CD14-positive monocyte (primary cell): ENCODE measurements around the gene CEBPG. TPM values are rescaled to one million over a fixed set of nuclear protein-coding genes. Genes with fewer than 3 reads are reported as not detected.
A peak's percentile ranks its signal among the peaks of the same experiment; 100 is the strongest.

Source experiments
- DNase-seq, 3 donors: peaks; one replicate each; pipeline ENCODE4 v3.0.0-alpha.2; 2011 to 2022
- H2AFZ ChIP-seq: 2 replicates; pipeline ENCODE4 v1.6.0; 2012; ENCODE audit warnings: mild to moderate bottlenecking, low read depth, low read length, inconsistent platforms; ENCODE audit not compliant: insufficient read depth, poor library complexity, severe bottlenecking
- H3K27ac ChIP-seq, 2 donors: 1 replicate in 1 of 2; 2 replicates in 1 of 2; pipeline ENCODE4 v1.5.1; 2012 to 2013; ENCODE audit warnings: low read length in 2 of 2, control low read depth in 1 of 2, inconsistent platforms in 1 of 2, low read depth in 1 of 2, mild to moderate bottlenecking in 1 of 2
- H3K27me3 ChIP-seq, 2 donors: one replicate each; pipeline versions ENCODE4 v1.6.0 to v1.6.1; 2011 to 2013; ENCODE audit warnings: low read length in 2 of 2; ENCODE audit not compliant: control insufficient read depth in 2 of 2, insufficient read depth in 2 of 2
- H3K36me3 ChIP-seq, 2 donors: replicated peaks in 1 of 2; 1 replicate in 1 of 2; 2 replicates in 1 of 2; pipeline versions ENCODE4 v1.5.1 to v1.6.1; 2012 to 2013; ENCODE audit warnings: low read length in 2 of 2, control low read depth in 1 of 2, inconsistent platforms in 1 of 2, mild to moderate bottlenecking in 1 of 2; ENCODE audit not compliant: insufficient read depth in 2 of 2, control insufficient read depth in 1 of 2
- H3K4me1 ChIP-seq, 2 donors: 1 replicate in 1 of 2; 2 replicates in 1 of 2; pipeline versions ENCODE4 v1.5.1 to v1.6.1; 2012 to 2013; ENCODE audit warnings: low read length in 2 of 2, control low read depth in 1 of 2, inconsistent platforms in 1 of 2, mild to moderate bottlenecking in 1 of 2, moderate library complexity in 1 of 2; ENCODE audit not compliant: insufficient read depth in 2 of 2, control insufficient read depth in 1 of 2
- H3K4me2 ChIP-seq: replicated peaks from 2 replicates; pipeline ENCODE3; 2012; ENCODE audit warnings: low read length, moderate library complexity, mild to moderate bottlenecking; ENCODE audit not compliant: poor library complexity, severe bottlenecking; ENCODE audit errors: extremely low read depth
- H3K4me3 ChIP-seq, 3 experiments: fragments of 200-600 bp in 1 of 3; sonication (generic) in 1 of 3; replicated peaks in 1 of 3; 1 replicate in 2 of 3; 2 replicates in 1 of 3; pipeline ENCODE4 v1.5.1; 2011 to 2013; ENCODE audit warnings: low read length in 3 of 3, mild to moderate bottlenecking in 3 of 3, control low read depth in 2 of 3, low read depth in 2 of 3, inconsistent platforms in 1 of 3, moderate library complexity in 1 of 3
- H3K79me2 ChIP-seq: 2 replicates; pipeline ENCODE4 v1.6.0; 2012; ENCODE audit warnings: mild to moderate bottlenecking, control low read depth, inconsistent platforms, low read length, moderate library complexity; ENCODE audit not compliant: insufficient read depth
- H3K9ac ChIP-seq: 2 replicates; pipeline ENCODE4 v1.6.0; 2017; ENCODE audit warnings: low read length, mild to moderate bottlenecking; ENCODE audit not compliant: insufficient read depth, poor library complexity, severe bottlenecking
- H3K9me3 ChIP-seq, 2 donors: replicated peaks in 1 of 2; 1 replicate in 1 of 2; 2 replicates in 1 of 2; pipeline versions ENCODE4 v1.5.1 to v1.6.1; 2012 to 2013; ENCODE audit warnings: low read length in 2 of 2, control low read depth in 1 of 2; ENCODE audit not compliant: control insufficient read depth in 1 of 2, insufficient read depth in 1 of 2
- H4K20me1 ChIP-seq: 2 replicates; pipeline ENCODE4 v1.6.0; 2012; ENCODE audit warnings: mild to moderate bottlenecking, low read length, control low read depth, moderate library complexity; ENCODE audit not compliant: insufficient read depth
- H3K27ac Mint-ChIP-seq, 7 donors: one replicate each; pipeline ENCODE4 v1.8.0; 2020; ENCODE audit warnings: mild to moderate bottlenecking in 7 of 7, mixed read lengths in 7 of 7, moderate library complexity in 6 of 7, inconsistent platforms in 2 of 7
- H3K27me3 Mint-ChIP-seq, 3 donors: one replicate each; pipeline ENCODE4 v1.8.0; 2021 to 2022; ENCODE audit warnings: low read depth in 3 of 3, mild to moderate bottlenecking in 3 of 3, mixed read lengths in 3 of 3, moderate library complexity in 3 of 3, inconsistent platforms in 1 of 3
- H3K36me3 Mint-ChIP-seq, 2 donors: one replicate each; pipeline ENCODE4 v1.8.0; 2020; ENCODE audit warnings: mixed read lengths in 2 of 2, inconsistent platforms in 1 of 2, mild to moderate bottlenecking in 1 of 2
- H3K4me1 Mint-ChIP-seq: one replicate; pipeline ENCODE4 v1.8.0; 2020; ENCODE audit warnings: mild to moderate bottlenecking, mixed read lengths
- H3K4me3 Mint-ChIP-seq, 2 donors: one replicate each; pipeline ENCODE4 v1.8.0; 2020; ENCODE audit warnings: mild to moderate bottlenecking in 2 of 2, mixed read lengths in 2 of 2, moderate library complexity in 1 of 2
- H3K9me3 Mint-ChIP-seq, 7 donors: one replicate each; pipeline ENCODE4 v1.8.0; 2020 to 2022; ENCODE audit warnings: mixed read lengths in 7 of 7, mild to moderate bottlenecking in 6 of 7, moderate library complexity in 6 of 7, inconsistent platforms in 2 of 7
- WGBS: methylation state at CpG from one replicate; pipeline ENCODE4 v1.1.5; 2013; ENCODE audit warnings: missing lambda C conversion rate; ENCODE audit not compliant: insufficient coverage; 5-methylcytosine and 5-hydroxymethylcytosine counted together
- intact Hi-C, 2 donors: fragments of 100-400 bp; cut with micrococcal nuclease; formaldehyde crosslinking; loops; one replicate each; pipeline versions ENCODE4 v1.15.0 to v1.15.1; 2023
- polyA plus RNA-seq, 3 donors: library from polyadenylated mRNA; depleted of rRNA in 1 of 3; unstranded in 2 of 3; stranded (reverse) in 1 of 3; fragments of 300-500 nt in 2 of 3; fragments of >200 nt in 1 of 3; fragmentation: Illumina TruSeq in 2 of 3; gene quantifications; 1 replicate in 2 of 3; 2 replicates in 1 of 3; pipeline ENCODE4 v1.2.3, GENCODE V29; 2012 to 2021
- TF ChIP-seq, protein P1 (sequence below): fragments of 200-600 bp; IDR thresholded peaks from one replicate; pipeline ENCODE4 v1.8.0; 2022; ENCODE audit warnings: antibody characterized with exemption, mild to moderate bottlenecking

Gene CEBPG
- polyA plus RNA-seq, 3 donors, result 16.8 to 18.3 (median 17.8) TPM

DNA sequence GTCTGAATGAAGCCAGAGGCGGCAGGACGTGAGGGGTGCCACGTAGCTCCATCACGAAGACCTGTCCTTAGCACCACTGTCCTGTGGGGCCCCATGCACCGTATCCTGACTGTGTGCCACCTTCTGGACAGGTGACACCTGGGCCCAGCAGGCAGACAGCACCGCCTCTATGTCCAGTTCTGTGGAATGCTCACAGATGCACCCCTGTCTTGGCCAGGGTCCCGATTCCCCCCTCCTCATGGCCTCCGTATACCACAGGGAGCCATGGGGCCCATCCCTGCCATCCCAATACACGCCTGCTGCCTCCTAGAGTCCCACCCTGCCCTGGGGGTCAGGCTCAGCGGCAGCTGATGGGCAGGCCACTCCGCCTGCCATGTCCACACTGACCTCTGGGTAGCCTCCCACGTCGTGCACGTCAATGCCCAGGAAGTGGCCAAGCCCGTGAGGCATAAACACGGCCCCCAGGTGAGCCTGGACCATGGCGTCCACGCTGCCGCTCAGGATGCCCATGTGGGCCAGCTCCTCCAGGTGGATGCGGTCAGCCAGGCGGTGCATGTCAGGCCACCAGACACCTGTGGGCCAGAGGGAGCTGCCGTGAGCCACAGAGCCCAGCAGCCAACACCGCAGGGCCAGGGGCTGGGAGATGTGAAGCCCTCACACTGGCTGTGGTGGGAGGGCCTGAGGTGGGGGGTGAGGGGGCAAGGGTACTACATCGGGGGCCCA lies 17.6 kb downstream of the CEBPG start:
- peaks cover 67% of the 10 kb centered on the region for H3K4me1 Mint-ChIP-seq
- H3K4me3 Mint-ChIP-seq, result no peak overlapping the region
- Histone ChIP-seq H3K9ac (peak overlapping the region; percentile 59), H3K27me3 (no peaks in the 10 kb centered on the region), H3K9me3 (no peaks in the 10 kb centered on the region), H3K79me2 (peaks cover 82% of the 10 kb centered on the region), H3K36me3 (peaks cover 15 to 18% of the 10 kb centered on the region in 2 donors), H3K4me3 (peak overlapping the region in 1 of 3 experiments; percentile 54), H2AFZ (no peak overlapping the region), H3K4me2 (peak overlapping the region; percentile 58), H3K4me1 (peaks cover 73 to 81% of the 10 kb centered on the region in 2 donors), H4K20me1 (peaks cover 22% of the 10 kb centered on the region), H3K27ac (peak overlapping the region; percentile 26 to 60)
- no peaks in the 10 kb centered on the region for H3K27me3 Mint-ChIP-seq
- TF ChIP-seq, protein P1, sequence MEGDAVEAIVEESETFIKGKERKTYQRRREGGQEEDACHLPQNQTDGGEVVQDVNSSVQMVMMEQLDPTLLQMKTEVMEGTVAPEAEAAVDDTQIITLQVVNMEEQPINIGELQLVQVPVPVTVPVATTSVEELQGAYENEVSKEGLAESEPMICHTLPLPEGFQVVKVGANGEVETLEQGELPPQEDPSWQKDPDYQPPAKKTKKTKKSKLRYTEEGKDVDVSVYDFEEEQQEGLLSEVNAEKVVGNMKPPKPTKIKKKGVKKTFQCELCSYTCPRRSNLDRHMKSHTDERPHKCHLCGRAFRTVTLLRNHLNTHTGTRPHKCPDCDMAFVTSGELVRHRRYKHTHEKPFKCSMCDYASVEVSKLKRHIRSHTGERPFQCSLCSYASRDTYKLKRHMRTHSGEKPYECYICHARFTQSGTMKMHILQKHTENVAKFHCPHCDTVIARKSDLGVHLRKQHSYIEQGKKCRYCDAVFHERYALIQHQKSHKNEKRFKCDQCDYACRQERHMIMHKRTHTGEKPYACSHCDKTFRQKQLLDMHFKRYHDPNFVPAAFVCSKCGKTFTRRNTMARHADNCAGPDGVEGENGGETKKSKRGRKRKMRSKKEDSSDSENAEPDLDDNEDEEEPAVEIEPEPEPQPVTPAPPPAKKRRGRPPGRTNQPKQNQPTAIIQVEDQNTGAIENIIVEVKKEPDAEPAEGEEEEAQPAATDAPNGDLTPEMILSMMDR, result no peak
- 88% methylated on average over 23 of the region's 24 CpGs for WGBS
- DNase-seq, result no peak
- H3K27ac Mint-ChIP-seq, result peak overlapping the region in 2 of 7 donors; percentile 13 to 73
- intact Hi-C loops, result no loop called here
- peaks cover 13 to 15% of the 10 kb centered on the region in 2 donors for H3K36me3 Mint-ChIP-seq
- H3K9me3 Mint-ChIP-seq, result no peaks in the 10 kb centered on the region

DNA sequence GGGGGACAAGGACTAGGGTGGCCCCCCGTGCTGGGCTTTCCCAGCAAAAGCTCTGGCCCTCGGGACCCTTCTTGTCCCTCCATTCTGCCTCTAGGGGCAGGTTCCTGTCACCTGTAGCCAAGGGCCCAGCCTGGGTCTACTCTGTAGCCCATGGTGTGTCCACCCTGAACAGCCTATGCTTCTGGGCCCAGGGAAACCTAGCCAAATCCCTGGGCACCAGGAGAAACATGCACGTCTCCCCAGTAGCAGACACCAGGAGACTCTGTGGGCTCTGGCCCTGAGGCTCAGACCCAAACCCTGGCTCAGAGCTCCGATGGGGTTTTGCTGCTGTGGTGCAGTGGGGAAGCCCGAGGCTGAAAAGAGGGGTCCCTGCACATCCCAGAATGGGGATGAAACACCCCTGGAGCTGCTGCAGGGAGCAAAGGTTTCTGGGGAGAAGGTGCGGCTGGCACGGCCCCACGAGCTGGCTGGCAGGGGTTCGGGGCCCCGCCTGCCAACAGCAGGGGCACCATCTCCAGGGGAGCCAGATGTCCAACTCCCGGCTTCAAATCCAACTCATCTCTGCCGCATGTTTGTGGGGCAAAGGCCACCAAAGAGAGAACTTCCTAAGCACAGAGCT lies 18.2 kb downstream of the CEBPG start:
- Mint-ChIP-seq H3K36me3 (peaks cover 11% of the 10 kb centered on the region in 2 donors), H3K27me3 (no peaks in the 10 kb centered on the region), H3K4me1 (peaks cover 70% of the 10 kb centered on the region), H3K27ac (no peak overlapping the region), H3K4me3 (no peak overlapping the region), H3K9me3 (no peaks in the 10 kb centered on the region)
- intact Hi-C loops, result no loop called here
- Histone ChIP-seq H3K36me3 (peaks cover 9 to 12% of the 10 kb centered on the region in 2 donors), H2AFZ (no peak overlapping the region), H3K9me3 (no peaks in the 10 kb centered on the region), H3K4me1 (peaks cover 74 to 83% of the 10 kb centered on the region in 2 donors), H4K20me1 (peaks cover 16% of the 10 kb centered on the region), H3K4me2 (no peak overlapping the region), H3K79me2 (peaks cover 75% of the 10 kb centered on the region), H3K4me3 (no peak overlapping the region), H3K27me3 (no peaks in the 10 kb centered on the region), H3K27ac (peak overlapping the region in 1 of 2 donors; percentile 90), H3K9ac (no peak overlapping the region)
- WGBS, result 87% methylated on average over 11 of the region's 12 CpGs
- DNase-seq, result no peak
- TF ChIP-seq, protein P1, result no peak
